ENCODE measurements around the gene VBP1.
"Not testable (repeated sequence)": the region's sequence is repeated elsewhere in the genome, so short reads cannot be mapped to it uniquely, and the experiment has no call there.

Gene VBP1, protein sequence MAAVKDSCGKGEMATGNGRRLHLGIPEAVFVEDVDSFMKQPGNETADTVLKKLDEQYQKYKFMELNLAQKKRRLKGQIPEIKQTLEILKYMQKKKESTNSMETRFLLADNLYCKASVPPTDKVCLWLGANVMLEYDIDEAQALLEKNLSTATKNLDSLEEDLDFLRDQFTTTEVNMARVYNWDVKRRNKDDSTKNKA

DNA sequence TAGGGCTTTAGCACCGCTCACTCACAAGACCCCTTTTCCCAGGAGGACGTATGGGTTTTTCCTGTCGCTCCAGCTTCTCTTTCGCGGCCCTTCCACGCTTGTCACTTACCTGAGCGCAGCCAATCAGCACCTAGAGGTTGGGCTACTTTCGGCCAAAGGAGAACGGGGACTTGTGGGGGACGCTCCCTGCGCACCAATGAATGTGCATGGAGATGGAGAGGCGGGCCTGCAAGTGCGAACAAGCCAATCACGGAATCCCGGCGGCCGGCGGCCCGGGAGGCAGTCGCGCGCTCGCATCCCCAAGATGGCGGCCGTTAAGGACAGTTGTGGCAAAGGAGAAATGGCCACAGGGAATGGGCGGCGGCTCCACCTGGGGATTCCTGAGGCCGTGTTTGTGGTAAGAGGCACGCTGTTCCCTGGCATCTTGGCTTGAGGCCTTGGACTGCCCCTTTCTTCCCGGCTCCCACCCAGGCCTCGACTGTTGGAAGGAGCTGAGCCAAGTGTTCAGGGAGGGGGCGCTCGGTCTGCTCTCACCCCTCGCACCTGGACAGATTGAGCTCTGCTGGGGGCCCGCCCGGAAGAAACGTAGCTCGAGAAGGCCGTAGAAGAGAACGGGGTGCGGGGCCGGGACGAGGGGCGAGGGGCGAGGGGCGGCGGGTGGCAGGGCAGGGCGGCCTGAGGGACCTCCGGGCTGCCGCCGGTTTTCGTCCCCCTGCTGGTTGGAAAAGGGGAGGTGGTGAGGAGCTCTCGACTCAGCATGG, at the start of gene VBP1:
Gene VBP1, plus strand, starts transcription at position 282 of the 761 bp plus-strand sequence. Its CDS starts 23 bp downstream, at position 305.
- DNase-seq (ENCODE audit: low read depth, low spot score) = peak; percentile 71

GRCh38 chrX:155169881-155170280, 46.4 kb upstream of the VBP1 start:
- no peak for DNase-seq (ENCODE audit: low read depth, low spot score)

- DNase-seq (ENCODE audit: low read depth, low spot score) = no peak
Observed at GRCh38 chrX:155179346-155179997, 36.8 kb upstream of the VBP1 start.

DNA sequence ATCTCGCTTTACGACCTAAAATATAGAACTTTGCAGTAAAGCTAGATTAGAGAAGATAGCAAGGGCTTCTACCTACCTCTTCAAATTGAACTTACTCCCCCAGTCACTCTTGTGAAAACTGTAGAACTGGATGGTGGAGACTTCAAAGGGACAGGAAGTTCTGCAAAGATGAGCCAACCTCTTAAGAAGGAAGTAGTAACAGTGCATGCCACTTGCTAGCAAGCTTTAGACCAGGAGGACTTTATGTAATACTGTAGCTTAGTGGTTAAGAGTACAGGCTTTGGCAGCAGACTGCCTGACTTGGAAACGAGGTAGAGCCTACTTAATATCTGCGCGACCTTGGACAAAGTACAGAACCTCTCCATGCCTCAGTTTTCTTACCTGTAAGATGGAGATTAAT, 27.5 kb upstream of the VBP1 start:
- no peak for DNase-seq (ENCODE audit: low read depth, low spot score)

- DNase-seq (ENCODE audit: low read depth, low spot score) = no peak
Observed at GRCh38 chrX:155211208-155211607, 5.1 kb upstream of the VBP1 start.

DNA sequence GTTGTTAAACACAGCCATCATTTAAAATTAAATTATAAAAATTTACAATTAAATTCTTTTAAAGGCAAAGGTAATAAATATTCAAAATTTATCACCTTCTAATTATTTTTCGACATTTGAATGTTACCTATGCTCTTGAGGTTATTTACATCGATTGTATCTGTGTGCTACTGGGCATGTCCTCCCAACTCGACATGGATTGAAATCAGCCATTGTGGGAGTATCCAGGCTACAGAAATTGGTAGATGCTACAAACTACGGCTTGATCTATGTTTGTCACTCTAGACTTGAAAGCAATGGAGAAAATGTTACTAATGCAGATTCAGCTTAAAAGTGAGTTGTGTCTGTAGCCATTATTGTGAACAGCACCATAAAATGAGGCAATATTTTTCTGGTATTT, 2.5 kb upstream of the VBP1 start:
- no peak for DNase-seq (ENCODE audit: low read depth, low spot score)

DNA sequence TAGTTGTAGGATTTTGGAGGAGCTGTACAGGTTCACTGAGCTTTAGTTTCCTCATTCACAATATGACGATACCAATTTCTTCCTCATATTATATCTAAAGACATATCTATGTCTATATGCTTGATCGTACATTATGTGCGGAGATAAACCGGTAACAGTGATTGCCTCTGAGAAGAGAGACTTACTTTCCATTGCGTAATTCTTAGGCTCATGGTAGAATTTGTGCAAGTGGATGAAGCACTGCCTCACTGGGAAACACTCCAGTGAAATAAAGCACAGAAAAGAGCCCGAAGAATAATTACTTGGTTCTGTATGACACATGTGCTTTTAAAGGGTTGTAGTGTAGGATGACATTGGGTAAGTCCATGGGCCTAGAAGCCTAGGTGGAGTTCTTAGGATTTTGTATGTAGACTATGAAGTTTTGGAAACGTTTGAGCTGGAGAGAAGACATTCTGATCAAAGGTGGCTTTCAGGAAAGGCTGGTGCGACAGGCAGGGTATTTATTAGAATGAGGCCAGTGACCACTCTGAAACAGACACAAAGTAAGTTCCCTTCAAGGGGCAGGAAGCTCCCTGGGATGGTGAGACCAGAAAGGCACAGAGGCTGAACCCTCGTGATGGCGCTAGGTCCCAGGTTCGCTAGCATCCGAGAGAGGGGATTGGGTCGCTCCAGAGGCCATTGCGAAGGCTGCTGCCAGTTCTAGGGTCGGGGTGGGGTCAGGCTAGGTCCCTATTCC, 649 bp upstream of the VBP1 start:
- DNase-seq (ENCODE audit: low read depth, low spot score) = no peak

DNA sequence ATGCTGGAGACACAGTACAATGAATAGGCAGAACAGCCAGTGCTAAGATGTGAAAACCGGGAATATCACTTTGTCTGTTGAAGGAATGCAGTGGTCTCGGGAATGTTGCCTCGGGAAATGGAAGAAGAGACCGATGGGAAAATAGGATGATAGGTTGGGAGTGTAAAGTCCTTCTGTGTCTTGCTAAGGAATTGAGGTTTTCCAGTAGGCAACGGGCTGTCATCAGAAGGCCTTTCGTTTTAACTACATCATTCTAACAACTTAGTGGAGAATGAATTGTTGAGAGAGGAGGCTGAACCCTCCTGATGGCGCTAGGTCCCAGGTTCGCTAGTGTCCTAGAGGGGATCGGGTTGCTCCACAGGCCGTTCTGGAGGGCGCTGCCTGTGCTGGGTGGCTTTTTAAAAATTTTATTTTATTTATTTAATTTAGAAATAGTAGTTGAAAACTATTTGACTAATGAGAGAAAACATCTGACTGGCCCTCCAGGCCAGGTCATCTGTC, 730 bp downstream of the VBP1 start:
- no peak for DNase-seq (ENCODE audit: low read depth, low spot score)

DNA sequence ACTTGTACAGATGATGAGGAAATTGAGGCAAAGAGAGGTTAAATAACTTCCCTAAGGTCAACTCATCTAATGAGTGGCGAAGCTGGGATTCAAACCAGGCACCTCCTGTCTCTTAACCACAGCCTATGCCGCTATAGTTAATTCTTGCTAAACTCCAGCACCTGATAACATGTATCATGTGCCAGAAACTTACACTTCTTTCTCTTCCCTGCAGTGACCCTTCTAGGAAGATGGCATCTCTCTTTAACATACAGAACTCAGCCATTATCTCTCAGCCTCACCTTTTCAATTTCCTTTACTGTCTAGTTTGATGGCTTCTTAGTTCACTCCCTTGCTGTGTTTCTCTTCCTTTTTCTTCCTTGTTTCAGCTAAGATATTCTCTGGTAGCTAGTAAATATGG, 2.5 kb downstream of the VBP1 start:
- no peak for DNase-seq (ENCODE audit: low read depth, low spot score)

GRCh38 chrX:155221351-155221750, 5.1 kb downstream of the VBP1 start:
- DNase-seq (ENCODE audit: low read depth, low spot score) = no peak

DNA sequence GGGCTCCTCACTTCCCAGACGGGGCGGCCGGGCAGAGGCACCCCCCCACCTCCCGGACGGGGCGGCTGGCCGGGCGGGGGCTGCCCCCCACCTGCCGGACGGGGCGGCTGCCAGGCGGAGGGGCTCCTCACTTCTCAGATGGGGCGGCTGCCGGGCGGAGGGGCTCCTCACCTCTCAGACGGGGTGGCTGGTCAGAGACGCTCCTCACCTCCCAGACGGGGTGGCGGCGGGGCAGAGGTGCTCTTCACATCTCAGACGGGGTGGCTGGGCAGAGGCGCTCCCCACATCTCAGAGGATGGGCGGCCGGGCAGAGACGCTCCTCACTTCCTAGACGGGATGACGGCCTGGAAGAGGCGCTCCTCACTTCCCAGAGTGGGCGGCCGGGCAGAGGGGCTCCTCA, 7.5 kb downstream of the VBP1 start:
- not testable (repeated sequence) for DNase-seq (ENCODE audit: low read depth, low spot score)

DNA sequence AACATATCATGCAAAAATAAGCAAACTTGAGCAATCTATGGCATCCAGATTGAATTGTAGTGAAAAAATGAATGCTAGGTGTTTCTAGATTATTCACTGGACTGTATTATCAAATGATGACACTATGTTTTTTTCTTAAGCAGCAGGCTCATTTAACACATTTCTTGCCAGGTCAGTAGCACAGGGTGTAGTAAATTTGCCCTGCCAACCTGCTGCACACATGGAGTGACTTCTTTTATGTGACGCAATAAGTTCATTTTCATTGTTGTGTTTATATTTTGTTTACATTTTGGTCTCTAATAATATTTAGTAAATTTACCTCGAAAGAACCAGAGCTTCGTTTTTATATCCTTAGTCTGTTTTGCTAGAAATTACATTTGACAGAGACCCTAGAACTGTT, 9.5 kb downstream of the VBP1 start:
- DNase-seq (ENCODE audit: low read depth, low spot score) = no peak

DNA sequence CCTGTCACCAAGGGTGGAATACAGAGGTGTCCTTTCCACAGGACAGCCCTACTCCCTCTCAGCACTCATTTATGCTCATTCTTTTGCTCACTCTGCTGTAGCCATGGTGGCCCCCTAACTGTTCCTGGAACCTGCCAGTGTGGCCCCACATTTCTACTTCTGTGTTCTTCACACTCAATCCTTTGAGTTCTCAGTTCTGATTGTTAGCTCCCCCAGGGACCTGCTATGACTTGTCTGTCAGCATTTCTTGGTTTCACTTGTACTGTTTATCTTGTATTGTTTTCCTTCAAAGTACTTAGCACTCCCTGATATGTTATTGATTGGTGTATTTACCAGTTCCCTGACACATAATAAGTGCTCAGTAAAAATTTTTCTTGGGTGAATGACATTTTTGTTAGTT, 14.9 kb downstream of the VBP1 start:
- DNase-seq (ENCODE audit: low read depth, low spot score) = no peak

- DNase-seq (ENCODE audit: low read depth, low spot score) = no peak
Observed at GRCh38 chrX:155235891-155236290, 19.6 kb downstream of the VBP1 start.

DNA sequence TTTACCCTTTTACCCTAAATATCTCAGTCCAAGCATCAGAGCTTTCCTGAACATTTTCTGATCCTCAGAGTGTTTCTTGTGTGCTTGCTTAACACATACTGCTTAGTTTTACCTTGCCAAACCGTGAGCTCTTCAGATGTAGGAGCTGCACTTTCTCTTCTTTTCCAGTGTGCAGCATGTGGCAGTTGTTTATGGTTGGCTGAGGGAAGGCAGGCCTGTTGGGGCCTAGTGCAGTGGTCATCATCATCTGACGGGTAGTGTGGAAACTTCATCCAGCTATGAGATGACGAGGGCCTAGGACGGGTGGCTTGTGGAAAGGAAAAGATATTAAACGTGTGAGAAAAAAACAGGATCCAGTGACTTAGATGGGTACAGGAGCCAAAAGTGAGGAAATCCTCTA, 21.5 kb downstream of the VBP1 start:
- DNase-seq (ENCODE audit: low read depth, low spot score) = no peak

- DNase-seq (ENCODE audit: low read depth, low spot score) = no peak
Observed at GRCh38 chrX:155242300-155242699, 26.0 kb downstream of the VBP1 start.

- no peak for DNase-seq (ENCODE audit: low read depth, low spot score)
Observed at GRCh38 chrX:155246748-155247147, 30.5 kb downstream of the VBP1 start.

GRCh38 chrX:155247497-155247896, 31.2 kb downstream of the VBP1 start:
- no peak for DNase-seq (ENCODE audit: low read depth, low spot score)

GRCh38 chrX:155251391-155251790, 35.1 kb downstream of the VBP1 start:
- no peak for DNase-seq (ENCODE audit: low read depth, low spot score)

DNA sequence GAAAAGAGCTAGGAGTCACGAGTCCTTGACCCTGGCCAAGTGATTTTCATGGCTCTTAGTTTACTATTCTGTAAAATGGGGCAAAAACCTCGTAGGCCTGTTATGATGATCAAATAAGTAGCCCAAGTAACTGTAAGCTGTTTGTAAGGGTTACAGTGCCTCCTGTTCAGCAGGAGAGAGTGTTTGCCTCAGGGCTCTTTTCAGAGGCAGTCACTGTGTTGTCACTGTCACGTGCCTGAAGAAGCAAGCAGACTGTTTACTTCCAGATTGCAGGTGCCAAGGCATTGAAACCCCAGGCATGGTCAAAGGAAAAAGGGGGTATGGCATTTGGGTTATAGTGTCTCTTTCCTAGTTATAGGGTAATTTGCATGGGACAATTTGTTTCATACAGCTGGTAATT, 43.5 kb downstream of the VBP1 start:
- DNase-seq (ENCODE audit: low read depth, low spot score) = no peak

- DNase-seq (ENCODE audit: low read depth, low spot score) = no peak
Observed at GRCh38 chrX:155262970-155263754, 46.9 kb downstream of the VBP1 start.

All from activated naive CD8-positive, alpha-beta T cell treated with anti-CD3 and anti-CD28 coated beads, Interleukin-2, amount 50 U/mL, for 16 hours (primary cell).